Activated T-cell treated with anti-CD3 and anti-CD28 coated beads for 24 hours (primary cell): ENCODE measurements around the gene URM1.
"Not testable (repeated sequence)": the region's sequence is repeated elsewhere in the genome, so short reads cannot be mapped to it uniquely, and the experiment has no call there.

ENCODE experiments used
- DNase-seq: peaks from one replicate; pipeline ENCODE4 v3.0.0-alpha.2; 2020; ENCODE audit warnings: low read depth

The URM1 gene

GRCh38 chr9:128370752-128371629, at the start of gene URM1:
Gene URM1 (plus strand): TSS chr9:128371374. CDS start chr9:128371381, 7 bp downstream.
- peak; percentile 96 for DNase-seq

GRCh38 chr9:128321879-128322403, 49.2 kb upstream of the URM1 start:
- no peak for DNase-seq

GRCh38 chr9:128322404-128323211, 48.6 kb upstream of the URM1 start, which contains the start of the genes COQ4 and TRUB2:
Gene COQ4 (plus strand): TSS chr9:128322839. CDS start chr9:128322859, 20 bp downstream.
Gene TRUB2 (minus strand): TSS chr9:128322447. CDS start chr9:128322408, 39 bp downstream.
- DNase-seq = peak; percentile 90

- no peak for DNase-seq
Observed at GRCh38 chr9:128323212-128323730, 47.9 kb upstream of the URM1 start.

- no peak for DNase-seq
Observed at GRCh38 chr9:128323791-128324190, 47.4 kb upstream of the URM1 start.

- DNase-seq = no peak
Observed at GRCh38 chr9:128324401-128324800, 46.8 kb upstream of the URM1 start.

- DNase-seq = no peak
Observed at GRCh38 chr9:128325629-128326028, 45.5 kb upstream of the URM1 start.

GRCh38 chr9:128333451-128333869, 37.7 kb upstream of the URM1 start:
- no peak for DNase-seq

GRCh38 chr9:128335161-128335560, 36.0 kb upstream of the URM1 start:
- DNase-seq = no peak

GRCh38 chr9:128335914-128336313, 35.3 kb upstream of the URM1 start:
- no peak for DNase-seq

GRCh38 chr9:128337936-128338335, 33.2 kb upstream of the URM1 start:
- DNase-seq = no peak

GRCh38 chr9:128338852-128339614, 32.1 kb upstream of the URM1 start:
- DNase-seq = not testable (repeated sequence)

GRCh38 chr9:128339761-128340690, 31.1 kb upstream of the URM1 start, which contains the start of gene SLC27A4:
Gene SLC27A4 (plus strand): TSS chr9:128340527. CDS start chr9:128343133, 2,606 bp downstream.
- DNase-seq = peak; percentile 75

GRCh38 chr9:128340691-128341434, 30.3 kb upstream of the URM1 start:
- DNase-seq = no peak

GRCh38 chr9:128341435-128341849, 29.7 kb upstream of the URM1 start:
- DNase-seq = peak; percentile 66

GRCh38 chr9:128342971-128343680, 28.0 kb upstream of the URM1 start:
- no peak for DNase-seq

- no peak for DNase-seq
Observed at GRCh38 chr9:128343855-128344254, 27.3 kb upstream of the URM1 start.

GRCh38 chr9:128344931-128345605, 26.1 kb upstream of the URM1 start:
- DNase-seq = no peak
